Epithelial cell of esophagus (primary cell): ENCODE measurements around the gene CEACAM18.
"Not testable (repeated sequence)": the region's sequence is repeated elsewhere in the genome, so short reads cannot be mapped to it uniquely, and the experiment has no call there.

Source experiments
- DNase-seq: peaks from one replicate; pipeline ENCODE4 v3.0.0; 2010; ENCODE audit warnings: low read depth
- H3K4me3 ChIP-seq: 2 replicates; pipeline ENCODE4 v1.5.1; 2011; ENCODE audit warnings: mild to moderate bottlenecking, low read length, control low read depth
- TF ChIP-seq, protein P1 (sequence below): IDR thresholded peaks from 2 replicates; pipeline ENCODE4 v1.5.1; 2011; ENCODE audit warnings: low read depth, mild to moderate bottlenecking, low read length, control low read depth, inconsistent platforms; ENCODE audit not compliant: insufficient read depth; ENCODE audit errors: missing control alignments

The CEACAM18 gene

DNA sequence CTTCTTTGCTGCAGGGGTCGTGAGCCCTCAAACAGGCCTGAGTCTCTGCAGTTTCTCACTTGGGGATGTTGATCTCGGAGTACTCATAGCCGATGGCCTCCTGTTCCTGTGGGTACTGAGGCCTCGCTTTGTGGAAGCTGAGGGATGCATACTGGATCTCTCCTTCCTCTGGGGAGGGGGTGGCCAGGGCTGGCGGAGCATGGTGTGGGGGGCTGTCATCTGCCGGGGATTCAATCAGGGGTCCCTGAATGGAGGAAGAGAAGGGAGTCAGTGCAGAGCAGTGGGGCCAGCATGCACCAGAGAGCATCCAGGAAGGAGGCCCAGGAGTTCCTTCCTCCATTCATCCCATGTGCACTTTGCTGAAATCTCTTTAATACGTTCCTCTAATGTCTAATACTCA, 13.2 kb downstream of the CEACAM18 start:
- no peak overlapping the region for H3K4me3 ChIP-seq
- TF ChIP-seq, protein P1, sequence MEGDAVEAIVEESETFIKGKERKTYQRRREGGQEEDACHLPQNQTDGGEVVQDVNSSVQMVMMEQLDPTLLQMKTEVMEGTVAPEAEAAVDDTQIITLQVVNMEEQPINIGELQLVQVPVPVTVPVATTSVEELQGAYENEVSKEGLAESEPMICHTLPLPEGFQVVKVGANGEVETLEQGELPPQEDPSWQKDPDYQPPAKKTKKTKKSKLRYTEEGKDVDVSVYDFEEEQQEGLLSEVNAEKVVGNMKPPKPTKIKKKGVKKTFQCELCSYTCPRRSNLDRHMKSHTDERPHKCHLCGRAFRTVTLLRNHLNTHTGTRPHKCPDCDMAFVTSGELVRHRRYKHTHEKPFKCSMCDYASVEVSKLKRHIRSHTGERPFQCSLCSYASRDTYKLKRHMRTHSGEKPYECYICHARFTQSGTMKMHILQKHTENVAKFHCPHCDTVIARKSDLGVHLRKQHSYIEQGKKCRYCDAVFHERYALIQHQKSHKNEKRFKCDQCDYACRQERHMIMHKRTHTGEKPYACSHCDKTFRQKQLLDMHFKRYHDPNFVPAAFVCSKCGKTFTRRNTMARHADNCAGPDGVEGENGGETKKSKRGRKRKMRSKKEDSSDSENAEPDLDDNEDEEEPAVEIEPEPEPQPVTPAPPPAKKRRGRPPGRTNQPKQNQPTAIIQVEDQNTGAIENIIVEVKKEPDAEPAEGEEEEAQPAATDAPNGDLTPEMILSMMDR, result no peak
- DNase-seq, result no peak

DNA sequence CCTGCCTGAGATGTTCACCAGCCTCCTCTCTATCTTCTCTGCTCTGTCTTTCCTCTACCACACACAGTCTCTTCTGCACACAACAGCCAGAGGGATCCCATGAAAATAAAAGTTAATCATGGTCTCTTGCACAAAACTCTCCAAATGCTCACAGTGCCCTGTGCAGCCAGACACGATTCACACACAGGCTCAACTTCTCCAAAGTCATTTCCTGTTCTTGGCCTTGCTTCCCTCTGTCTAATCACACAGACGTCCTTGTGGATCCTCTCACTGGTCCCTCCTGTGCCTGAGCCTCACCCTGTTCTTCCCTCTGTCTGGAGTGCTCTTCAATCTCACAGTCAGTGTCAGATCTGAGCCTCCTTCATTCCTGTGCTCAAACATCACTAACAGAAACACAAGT, 15.4 kb downstream of the CEACAM18 start:
- TF ChIP-seq, protein P1, result no peak
- H3K4me3 ChIP-seq, result no peak overlapping the region
- DNase-seq, result no peak

DNA sequence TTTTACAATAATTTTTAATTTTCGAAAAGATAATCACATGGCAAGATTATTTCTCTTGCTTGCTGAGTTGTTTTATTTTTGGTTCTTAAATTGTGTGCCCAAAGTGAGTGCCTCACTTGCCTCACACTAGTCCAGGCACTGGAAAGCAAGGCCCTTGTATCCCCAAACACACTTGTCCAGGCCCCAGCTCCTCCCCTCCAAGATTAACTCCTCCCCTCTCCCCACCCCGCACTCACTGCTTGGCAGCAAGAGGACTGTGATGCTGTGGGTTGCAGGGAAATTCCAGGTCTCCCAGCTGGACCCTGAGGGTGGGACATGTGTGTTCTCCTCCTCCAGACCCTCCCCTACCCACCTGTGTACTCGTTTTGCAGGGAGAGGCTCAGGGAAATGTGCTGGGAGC, 19.3 kb downstream of the CEACAM18 start:
- DNase-seq, result no peak
- TF ChIP-seq, protein P1, result no peak

DNA sequence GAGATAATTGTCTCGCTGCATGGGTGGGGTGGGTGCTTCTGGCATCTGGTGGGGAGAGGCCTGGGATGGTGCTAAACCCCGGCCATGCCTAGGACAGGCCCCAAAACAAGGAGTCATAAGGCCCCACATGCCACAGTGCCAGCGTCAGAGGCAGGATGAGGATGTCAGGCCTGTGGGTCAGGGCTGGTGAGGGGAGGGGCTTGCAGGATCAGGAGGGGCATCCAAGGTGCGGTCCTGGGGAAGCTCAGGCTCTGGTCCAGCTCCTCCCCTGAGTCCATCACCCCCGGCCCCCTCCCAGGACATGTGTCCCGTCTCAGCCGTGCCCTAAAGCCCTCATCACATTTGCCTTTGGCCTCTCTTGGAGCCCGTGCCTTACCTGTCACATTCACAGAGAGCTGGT, 22.6 kb downstream of the CEACAM18 start:
- not testable (repeated sequence) for H3K4me3 ChIP-seq, DNase-seq

More for the DNA sequence above, 19.3 kb downstream of the CEACAM18 start:
- H3K4me3 ChIP-seq, result no peak overlapping the region

DNA sequence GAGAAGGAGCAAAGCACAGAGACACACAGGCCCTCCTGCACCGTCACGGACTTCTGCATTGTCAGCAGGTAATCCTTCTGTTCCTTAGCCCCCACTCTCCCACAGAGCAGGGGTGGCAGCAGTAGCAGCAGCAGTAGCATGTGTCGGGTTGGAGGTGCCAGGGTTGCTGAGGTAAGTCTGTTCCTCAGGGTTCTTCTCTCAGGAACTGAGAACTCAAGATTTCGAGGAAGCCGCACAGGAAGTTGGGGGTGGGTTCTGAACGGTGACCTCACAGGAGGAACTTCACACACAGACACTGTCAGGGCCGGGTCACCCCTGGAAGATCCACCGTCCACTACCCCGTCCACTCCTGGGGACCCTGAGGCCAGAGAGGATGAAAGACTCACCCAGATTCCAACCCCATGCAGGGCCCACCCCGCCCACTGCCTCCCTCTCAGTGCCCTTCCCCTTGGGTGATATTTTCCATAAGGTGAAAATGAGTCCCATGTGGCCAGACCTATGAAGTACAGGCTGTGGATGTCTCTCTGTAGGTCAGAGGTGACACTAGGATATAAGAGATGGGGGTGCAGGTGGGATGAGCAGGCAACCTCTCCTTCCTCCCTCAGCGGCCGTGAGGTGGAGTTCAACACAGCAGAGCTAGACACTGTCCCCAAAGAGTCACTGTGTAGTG, 23.4 kb downstream of the CEACAM18 start, which contains the start of gene SIGLEC12:
TSS of gene SIGLEC12 (minus strand) at position 207 of the 670 bp plus-strand sequence. CDS start at position 140, 67 bp downstream.
- TF ChIP-seq, protein P1, result no peak
- H3K4me3 ChIP-seq, result no peak within 1 kb of the TSS
- no peak for DNase-seq

DNA sequence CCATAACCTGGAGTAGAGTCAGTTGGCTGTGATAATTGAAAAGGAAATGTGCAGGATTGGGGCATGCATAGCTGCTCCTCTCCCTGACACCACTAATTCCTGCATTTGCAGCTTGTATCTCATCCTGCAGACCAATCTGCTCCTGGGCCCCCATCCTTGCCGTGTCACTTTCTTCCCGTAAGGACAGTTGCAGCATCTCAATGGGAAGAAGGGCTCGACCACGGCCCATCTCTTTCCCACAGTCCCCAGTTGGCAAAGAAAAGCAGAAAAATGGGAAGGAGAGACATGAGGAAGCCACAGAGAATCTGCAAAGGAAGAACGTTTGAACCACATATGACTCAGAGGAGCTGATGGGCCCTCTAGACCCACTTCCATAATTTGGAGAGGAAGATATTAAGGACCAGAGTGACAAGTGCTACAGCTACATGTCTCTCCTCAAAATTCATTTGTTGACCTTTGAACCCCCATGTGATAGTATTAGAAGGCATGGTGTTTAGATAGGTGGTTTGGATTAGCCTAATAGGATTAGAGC, 25.0 kb downstream of the CEACAM18 start:
- no peak for DNase-seq
- H3K4me3 ChIP-seq, result no peak overlapping the region
- TF ChIP-seq, protein P1, result no peak

DNA sequence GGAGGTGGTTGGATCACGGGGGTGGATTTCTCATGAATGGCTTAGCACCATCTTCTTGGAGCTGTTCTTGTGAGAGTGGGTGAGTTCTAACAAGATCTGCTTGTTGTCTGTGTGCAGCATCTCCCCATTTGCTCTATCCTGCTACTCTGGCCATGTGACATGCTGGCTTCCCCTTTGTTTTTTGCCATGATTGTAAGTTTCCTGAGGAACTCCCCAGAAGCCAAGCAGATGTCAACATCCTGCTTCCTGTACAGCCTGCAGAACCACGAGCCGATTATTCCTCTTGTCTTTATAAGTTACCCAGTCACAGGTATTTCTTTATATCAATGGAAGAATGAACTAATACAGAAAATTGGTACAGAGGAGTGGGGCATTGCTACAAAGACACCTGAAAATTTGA, 25.6 kb downstream of the CEACAM18 start:
- no peak for DNase-seq
- TF ChIP-seq, protein P1, result no peak
- H3K4me3 ChIP-seq, result no peak overlapping the region
